Vagina (tissue), 2 donors: ENCODE results near the gene CEP250.
"Not testable (repeated sequence)": the region's sequence is repeated elsewhere in the genome, so short reads cannot be mapped to it uniquely, and the experiment has no call there.

Experiments
- POLR2AphosphoS5 ChIP-seq, 2 donors: sonication (generic); formaldehyde crosslinking; IDR thresholded peaks; one replicate each; pipeline ENCODE4 v1.9.0; 2017; ENCODE audit warnings: antibody characterized with exemption in 2 of 2, mild to moderate bottlenecking in 2 of 2, low read depth in 1 of 2; ENCODE audit not compliant: insufficient read depth in 1 of 2
- TF ChIP-seq, protein P1 (sequence below), 3 experiments: fragments of 450-650 bp in 2 of 3; fragments of 200-600 bp in 1 of 3; sonication (generic) in 1 of 3; IDR thresholded peaks; one replicate each; pipeline ENCODE4 v1.5.1; 2017 to 2019; ENCODE audit warnings: antibody characterized with exemption in 3 of 3, mild to moderate bottlenecking in 2 of 3, moderate library complexity in 2 of 3

DNA sequence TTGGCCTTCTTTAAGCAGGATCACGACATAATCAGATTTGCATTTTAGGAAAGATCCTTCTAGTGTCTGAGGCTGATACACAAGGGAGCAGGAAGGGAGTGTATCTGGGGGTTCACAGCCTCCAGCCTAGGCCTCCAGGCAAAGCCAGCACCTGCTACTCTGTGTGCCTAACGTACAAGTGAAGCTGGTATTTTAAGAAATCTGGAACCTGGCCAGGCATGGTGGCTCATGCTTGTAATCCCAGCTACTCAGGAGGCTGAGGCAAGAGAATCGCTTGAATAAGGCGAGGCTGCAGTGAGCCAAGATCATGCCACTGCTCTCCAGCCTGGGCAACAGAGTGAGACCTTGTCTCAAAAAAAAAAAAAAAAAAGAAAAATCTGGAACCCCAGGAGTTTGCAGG is 100.1 kb downstream of the CEP250 start:
- TF ChIP-seq, protein P1, sequence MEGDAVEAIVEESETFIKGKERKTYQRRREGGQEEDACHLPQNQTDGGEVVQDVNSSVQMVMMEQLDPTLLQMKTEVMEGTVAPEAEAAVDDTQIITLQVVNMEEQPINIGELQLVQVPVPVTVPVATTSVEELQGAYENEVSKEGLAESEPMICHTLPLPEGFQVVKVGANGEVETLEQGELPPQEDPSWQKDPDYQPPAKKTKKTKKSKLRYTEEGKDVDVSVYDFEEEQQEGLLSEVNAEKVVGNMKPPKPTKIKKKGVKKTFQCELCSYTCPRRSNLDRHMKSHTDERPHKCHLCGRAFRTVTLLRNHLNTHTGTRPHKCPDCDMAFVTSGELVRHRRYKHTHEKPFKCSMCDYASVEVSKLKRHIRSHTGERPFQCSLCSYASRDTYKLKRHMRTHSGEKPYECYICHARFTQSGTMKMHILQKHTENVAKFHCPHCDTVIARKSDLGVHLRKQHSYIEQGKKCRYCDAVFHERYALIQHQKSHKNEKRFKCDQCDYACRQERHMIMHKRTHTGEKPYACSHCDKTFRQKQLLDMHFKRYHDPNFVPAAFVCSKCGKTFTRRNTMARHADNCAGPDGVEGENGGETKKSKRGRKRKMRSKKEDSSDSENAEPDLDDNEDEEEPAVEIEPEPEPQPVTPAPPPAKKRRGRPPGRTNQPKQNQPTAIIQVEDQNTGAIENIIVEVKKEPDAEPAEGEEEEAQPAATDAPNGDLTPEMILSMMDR (IDR thresholded peaks at IDR 0.05) = not testable (repeated sequence)
- not testable (repeated sequence) for TF ChIP-seq POLR2AphosphoS5 (IDR thresholded peaks at IDR 0.05; ENCODE audit: insufficient read depth in 1 of 2, low read depth in 1 of 2)
